Inflammatory macrophage (primary cell): ENCODE results near the gene UGT1A3.
A peak's percentile ranks its signal among the peaks of the same experiment; 100 is the strongest.

Source experiments
- DNase-seq, 2 donors: peaks; one replicate each; pipeline ENCODE4 v3.0.0-alpha.2; 2020 to 2022

Gene UGT1A3

GRCh38 chr2:233760043-233760442 lies 31.2 kb downstream of the UGT1A3 start, which contains the start of gene UGT1A1:
UGT1A1 (plus strand) TSS chr2:233760270; CDS start chr2:233760288, 18 bp downstream.
- DNase-seq: no peak

- no peak for DNase-seq
These were observed 32.4 kb downstream of the UGT1A3 start for GRCh38 chr2:233761040-233761769.

- DNase-seq: peak in 1 of 2 donors; percentile 12
These were observed 35.4 kb downstream of the UGT1A3 start for GRCh38 chr2:233764264-233764663.

GRCh38 chr2:233764761-233765160 lies 35.9 kb downstream of the UGT1A3 start:
- no peak for DNase-seq

GRCh38 chr2:233766416-233766815 lies 37.6 kb downstream of the UGT1A3 start:
- DNase-seq: no peak

GRCh38 chr2:233768076-233768475 lies 39.2 kb downstream of the UGT1A3 start:
- DNase-seq: no peak

- no peak for DNase-seq
These were observed 40.4 kb downstream of the UGT1A3 start for GRCh38 chr2:233769260-233769659.

GRCh38 chr2:233772153-233772552 lies 43.3 kb downstream of the UGT1A3 start:
- no peak for DNase-seq

GRCh38 chr2:233772583-233772982 lies 43.7 kb downstream of the UGT1A3 start:
- no peak for DNase-seq

- no peak for DNase-seq
These were observed 45.0 kb downstream of the UGT1A3 start for GRCh38 chr2:233773854-233774253.

GRCh38 chr2:233775414-233775813 lies 46.6 kb downstream of the UGT1A3 start:
- no peak for DNase-seq

GRCh38 chr2:233778030-233778429 lies 49.2 kb downstream of the UGT1A3 start, which contains the start of gene MROH2A:
MROH2A (plus strand) TSS chr2:233778330; CDS start chr2:233779359, 1,029 bp downstream.
- no peak for DNase-seq

- no peak for DNase-seq
These were observed 50.9 kb downstream of the UGT1A3 start for GRCh38 chr2:233779722-233780121.

GRCh38 chr2:233780771-233781170 lies 51.9 kb downstream of the UGT1A3 start:
- DNase-seq: no peak

- DNase-seq: no peak
These were observed 60.7 kb downstream of the UGT1A3 start for GRCh38 chr2:233789554-233789953.

GRCh38 chr2:233791151-233791882 lies 62.5 kb downstream of the UGT1A3 start:
- no peak for DNase-seq

- no peak for DNase-seq
These were observed 63.1 kb downstream of the UGT1A3 start for GRCh38 chr2:233791883-233792329.

- no peak for DNase-seq
These were observed 63.9 kb downstream of the UGT1A3 start for GRCh38 chr2:233792720-233793119.

- no peak for DNase-seq
These were observed 64.8 kb downstream of the UGT1A3 start for GRCh38 chr2:233793465-233794127.

- DNase-seq: no peak
These were observed 65.4 kb downstream of the UGT1A3 start for GRCh38 chr2:233794128-233794658.

GRCh38 chr2:233795735-233796171 lies 66.9 kb downstream of the UGT1A3 start:
- no peak for DNase-seq

- no peak for DNase-seq
These were observed 67.4 kb downstream of the UGT1A3 start for GRCh38 chr2:233796254-233796653.
